Fibroblast of lung (primary cell): ENCODE data around the gene TSBP1.

Source experiments
- EZH2 ChIP-seq: IDR thresholded peaks from 2 replicates; pipeline ENCODE4 v1.5.1; 2012; ENCODE audit warnings: low read length, control low read depth, mild to moderate bottlenecking; ENCODE audit errors: missing control alignments
- TF ChIP-seq, protein P1 (sequence below), 2 donors: IDR thresholded peaks in 1 of 2; conservative IDR thresholded peaks in 1 of 2; 1 replicate in 1 of 2; 2 replicates in 1 of 2; pipeline ENCODE4 v1.5.1; 2011 to 2012; ENCODE audit warnings: low read length in 2 of 2, control low read depth in 1 of 2, inconsistent platforms in 1 of 2, low read depth in 1 of 2, mild to moderate bottlenecking in 1 of 2

DNA sequence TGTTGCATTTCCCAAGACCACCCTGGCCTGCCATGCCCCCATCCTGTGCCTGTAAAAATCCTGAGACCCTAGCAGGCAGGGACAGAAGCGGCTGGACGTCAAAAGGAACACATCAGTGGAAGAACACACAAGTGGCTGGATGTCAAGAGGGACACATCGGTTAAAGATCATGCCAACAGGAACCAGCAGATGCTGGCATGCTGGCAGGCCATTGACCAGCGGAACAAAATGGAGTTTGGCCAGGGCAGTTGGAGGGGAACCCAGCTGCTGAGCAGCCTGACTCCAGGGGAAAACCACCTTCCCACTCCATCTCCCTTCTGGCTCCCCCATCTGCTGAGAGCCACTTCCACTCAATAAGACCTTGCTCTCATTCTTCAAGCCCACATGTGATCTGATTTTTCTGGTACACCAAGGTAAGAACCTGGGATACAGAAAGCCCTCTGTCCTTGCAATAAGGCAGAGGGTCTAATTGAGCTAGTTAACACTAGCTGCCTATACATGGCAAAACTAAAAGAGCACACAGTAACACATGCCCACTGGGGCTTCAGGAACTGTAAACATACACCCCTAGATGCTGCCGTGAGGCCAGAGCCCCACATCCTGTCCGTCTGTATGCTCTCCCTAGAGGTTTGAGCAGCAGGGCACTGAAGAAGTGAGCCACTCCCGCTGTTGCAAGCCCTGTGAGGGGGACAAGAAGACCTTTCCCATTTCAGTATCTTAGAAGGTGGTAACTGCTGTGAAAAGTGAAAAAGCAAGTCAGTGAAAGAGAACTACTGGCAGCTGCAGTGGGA lies 4.2 kb upstream of the TSBP1 start:
- no peak for TF ChIP-seq EZH2
- TF ChIP-seq, protein P1, sequence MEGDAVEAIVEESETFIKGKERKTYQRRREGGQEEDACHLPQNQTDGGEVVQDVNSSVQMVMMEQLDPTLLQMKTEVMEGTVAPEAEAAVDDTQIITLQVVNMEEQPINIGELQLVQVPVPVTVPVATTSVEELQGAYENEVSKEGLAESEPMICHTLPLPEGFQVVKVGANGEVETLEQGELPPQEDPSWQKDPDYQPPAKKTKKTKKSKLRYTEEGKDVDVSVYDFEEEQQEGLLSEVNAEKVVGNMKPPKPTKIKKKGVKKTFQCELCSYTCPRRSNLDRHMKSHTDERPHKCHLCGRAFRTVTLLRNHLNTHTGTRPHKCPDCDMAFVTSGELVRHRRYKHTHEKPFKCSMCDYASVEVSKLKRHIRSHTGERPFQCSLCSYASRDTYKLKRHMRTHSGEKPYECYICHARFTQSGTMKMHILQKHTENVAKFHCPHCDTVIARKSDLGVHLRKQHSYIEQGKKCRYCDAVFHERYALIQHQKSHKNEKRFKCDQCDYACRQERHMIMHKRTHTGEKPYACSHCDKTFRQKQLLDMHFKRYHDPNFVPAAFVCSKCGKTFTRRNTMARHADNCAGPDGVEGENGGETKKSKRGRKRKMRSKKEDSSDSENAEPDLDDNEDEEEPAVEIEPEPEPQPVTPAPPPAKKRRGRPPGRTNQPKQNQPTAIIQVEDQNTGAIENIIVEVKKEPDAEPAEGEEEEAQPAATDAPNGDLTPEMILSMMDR (conservative IDR thresholded peaks at IDR 0.05 in 1 of 2, IDR thresholded peaks at IDR 0.05 in 1 of 2; ENCODE audit: low read depth in 1 of 2, low read length in 2 of 2) = no peak
